IMR-90 (cell line): ENCODE data around the gene QSOX2. TPM values are rescaled to one million over a fixed set of nuclear protein-coding genes. Genes with fewer than 3 reads are reported as not detected.

ENCODE experiments used
- ATAC-seq: fragments of 200-7000 bp; cut with Tn5 transposase; 2 replicates; pipeline ENCODE4 v1.9.1; 2020; ENCODE audit warnings: low read depth, mild to moderate bottlenecking, moderate library complexity
- BruUV-seq: library from RNA; stranded (reverse); fragments of 400-500 nt; replicated peaks from 2 replicates; lab custom pipeline; 2021; lab: Mats Ljungman, UMichigan
- CTCF ChIA-PET: fragments of 300-600 bp; formaldehyde crosslinking; extraction: SDS; loops from one replicate; lab custom pipeline; 2021; ENCODE audit warnings: antibody characterized with exemption; lab: Yijun Ruan, JAX
- POLR2A ChIA-PET: fragments of 300-600 bp; sonication (Branson Sonifier 250); formaldehyde crosslinking; loops from one replicate; lab custom pipeline; 2022; ENCODE audit warnings: antibody characterized with exemption; ENCODE audit not compliant: unreplicated experiment; lab: Charles Lee
- DNase-seq: peaks from one replicate; pipeline ENCODE4 v3.0.0; 2013
- H2AFZ ChIP-seq: replicated peaks from 2 replicates; pipeline ENCODE3; 2013; ENCODE audit warnings: low read length, mild to moderate bottlenecking; ENCODE audit not compliant: poor library complexity
- H2AK5ac ChIP-seq: 2 replicates; pipeline ENCODE4 v1.6.1; 2013; ENCODE audit warnings: low read depth, low read length, inconsistent platforms
- H2AK9ac ChIP-seq: replicated peaks from 2 replicates; pipeline ENCODE3; 2013; ENCODE audit warnings: mild to moderate bottlenecking, low read depth, low read length, moderate library complexity; ENCODE audit not compliant: poor library complexity
- H2BK120ac ChIP-seq: 2 replicates; pipeline ENCODE4 v1.6.1; 2013; ENCODE audit warnings: low read depth, low read length, inconsistent platforms
- H2BK15ac ChIP-seq: 3 replicates; pipeline ENCODE4 v1.6.1; 2013; ENCODE audit warnings: low read depth, low read length, inconsistent platforms
- H2BK20ac ChIP-seq: 2 replicates; pipeline ENCODE4 v1.6.1; 2013; ENCODE audit warnings: low read depth, mild to moderate bottlenecking, inconsistent platforms, low read length, moderate library complexity
- H2BK5ac ChIP-seq: 2 replicates; pipeline ENCODE4 v1.6.1; 2013; ENCODE audit warnings: mild to moderate bottlenecking, low read depth, low read length, inconsistent platforms; ENCODE audit not compliant: poor library complexity, severe bottlenecking
- H3K14ac ChIP-seq: replicated peaks from 2 replicates; pipeline ENCODE4 v1.6.1; 2013; ENCODE audit warnings: low read depth, low read length, inconsistent platforms
- H3K18ac ChIP-seq: 2 replicates; pipeline ENCODE4 v1.6.1; 2013; ENCODE audit warnings: low read depth, low read length, control low read depth
- H3K23ac ChIP-seq: 2 replicates; pipeline ENCODE4 v1.6.1; 2013; ENCODE audit warnings: low read depth, low read length, inconsistent platforms
- H3K27ac ChIP-seq: 2 replicates; pipeline ENCODE4 v1.5.1; 2013; ENCODE audit warnings: mild to moderate bottlenecking, control low read depth, low read length; ENCODE audit not compliant: insufficient read depth
- H3K27me3 ChIP-seq: 2 replicates; pipeline ENCODE4 v1.6.1; 2013; ENCODE audit warnings: low read length; ENCODE audit not compliant: control insufficient read depth, insufficient read depth
- H3K36me3 ChIP-seq: 2 replicates; pipeline ENCODE4 v1.6.1; 2013; ENCODE audit warnings: low read length, mixed read lengths; ENCODE audit not compliant: control insufficient read depth, insufficient read depth
- H3K4ac ChIP-seq: 2 replicates; pipeline ENCODE4 v1.6.1; 2013; ENCODE audit warnings: low read depth, low read length, inconsistent platforms
- H3K4me1 ChIP-seq: 2 replicates; pipeline ENCODE4 v1.6.1; 2013; ENCODE audit warnings: low read length, mixed read lengths; ENCODE audit not compliant: control insufficient read depth, insufficient read depth
- H3K4me2 ChIP-seq: 2 replicates; pipeline ENCODE4 v1.6.1; 2013; ENCODE audit warnings: low read depth, mild to moderate bottlenecking, control low read depth, low read length, moderate library complexity
- H3K4me3 ChIP-seq: 2 replicates; pipeline ENCODE4 v1.5.1; 2013; ENCODE audit warnings: low read depth, mild to moderate bottlenecking, control low read depth, low read length, moderate library complexity; ENCODE audit not compliant: insufficient read depth
- H3K56ac ChIP-seq: 2 replicates; pipeline ENCODE4 v1.6.1; 2013; ENCODE audit warnings: low read length, inconsistent platforms; ENCODE audit not compliant: insufficient read depth; ENCODE audit errors: extremely low read depth
- H3K79me1 ChIP-seq, 2 experiments: 2 replicates each; pipeline ENCODE4 v1.6.1; 2013; ENCODE audit warnings: low read length in 2 of 2, inconsistent platforms in 1 of 2, low read depth in 1 of 2
- H3K9ac ChIP-seq: 2 replicates; pipeline ENCODE4 v1.6.1; 2013; ENCODE audit warnings: low read depth, low read length, control low read depth
- H3K9me1 ChIP-seq: 2 replicates; pipeline ENCODE4 v1.6.1; 2013; ENCODE audit warnings: low read length, inconsistent platforms; ENCODE audit not compliant: insufficient read depth
- H3K9me3 ChIP-seq: 2 replicates; pipeline ENCODE4 v1.6.1; 2013; ENCODE audit warnings: low read length; ENCODE audit not compliant: control insufficient read depth, insufficient read depth
- H4K20me1 ChIP-seq: 2 replicates; pipeline ENCODE4 v1.6.1; 2013; ENCODE audit warnings: low read length, inconsistent platforms; ENCODE audit not compliant: insufficient read depth
- H4K5ac ChIP-seq: 2 replicates; pipeline ENCODE4 v1.6.1; 2013; ENCODE audit warnings: mild to moderate bottlenecking, low read depth, low read length, control low read depth
- H4K8ac ChIP-seq, 2 experiments: 2 replicates each; pipeline ENCODE4 v1.6.1; 2013; ENCODE audit warnings: low read depth in 2 of 2, low read length in 2 of 2, control low read depth in 1 of 2, inconsistent platforms in 1 of 2
- H4K91ac ChIP-seq: 2 replicates; pipeline ENCODE4 v1.6.1; 2013; ENCODE audit warnings: low read depth, low read length, inconsistent platforms; ENCODE audit not compliant: insufficient read depth
- SMC3 ChIP-seq: fragments of 150-350 bp; IDR thresholded peaks from 2 replicates; pipeline ENCODE4 v1.6.1; 2016; ENCODE audit warnings: low read depth, mild to moderate bottlenecking, antibody characterized with exemption, low read length, moderate library complexity
- WGBS, 2 experiments: methylation state at CpG; one replicate each; pipeline versions ENCODE4 v1.1.5 to v1.1.7; 2013; ENCODE audit warnings: missing lambda C conversion rate in 2 of 2; ENCODE audit not compliant: insufficient read length in 1 of 2; ENCODE audit errors: extremely low coverage in 2 of 2; 5-methylcytosine and 5-hydroxymethylcytosine counted together
- dilution Hi-C: fragments of 300-500 bp; cut with HindIII; formaldehyde crosslinking; loops from one replicate; pipeline ENCODE4 v1.14.3; 2018; ENCODE audit warnings: low sequenced_read_pairs; ENCODE audit not compliant: unreplicated experiment
- in situ Hi-C: fragments of 300-500 bp; cut with MboI; formaldehyde crosslinking; loops from 3 replicates; pipeline ENCODE4 v1.14.3; 2019; ENCODE audit warnings: low sequenced_read_pairs, inconsistent platforms, mixed read lengths
- intact Hi-C: fragments of 100-400 bp; cut with micrococcal nuclease; formaldehyde crosslinking; loops from 2 replicates; pipeline ENCODE4 v1.10.0; 2022
- polyA plus RNA-seq, 3 experiments: library from polyadenylated mRNA; depleted of rRNA; stranded (reverse); fragments of >200 nt; gene quantifications; 2 replicates each; pipeline ENCODE4 v1.2.3, GENCODE V29; 2012; ENCODE audit warnings: low replicate concordance in 1 of 3
- total RNA-seq: library from RNA; depleted of rRNA; stranded (reverse); fragments of >200 nt; gene quantifications from 2 replicates; pipeline ENCODE4 v1.2.3, GENCODE V29; 2012

Gene QSOX2
- total and polyA plus RNA-seq, 2 of the 4 experiments (the other 2 are of a cell fraction): 5.9 to 12.9 TPM

DNA sequence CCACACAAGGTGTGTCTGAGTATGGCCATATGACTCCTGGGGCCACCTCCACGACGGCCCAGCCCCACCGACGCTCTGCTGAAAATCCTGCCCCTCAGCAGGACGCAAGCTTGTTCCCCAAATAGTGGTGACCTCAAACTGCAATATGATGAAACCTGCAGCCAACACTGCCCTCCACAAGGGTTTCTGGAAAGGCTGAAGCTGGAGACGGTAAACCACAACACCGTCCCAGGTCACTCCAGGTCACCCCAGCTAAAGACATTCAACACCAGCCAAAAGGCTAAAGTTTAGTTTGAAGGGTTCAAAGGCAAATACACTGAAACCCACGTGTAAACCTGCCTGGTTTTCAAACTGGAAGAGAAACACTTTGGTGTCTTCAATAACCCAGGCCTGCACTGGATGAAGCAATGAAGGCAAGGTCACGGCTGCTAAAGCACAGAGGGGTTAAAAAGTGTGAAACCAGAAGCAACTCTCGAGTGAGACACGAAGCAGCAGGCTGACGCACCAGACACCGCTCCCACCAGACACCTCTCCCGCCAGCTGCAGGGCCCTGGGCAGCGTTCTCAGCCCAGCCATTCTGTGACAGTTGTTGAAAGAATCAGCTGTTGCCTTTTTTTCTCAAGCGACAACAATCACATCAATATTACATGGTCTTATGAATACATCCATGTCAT lies 38.9 kb downstream of the QSOX2 start:
- DNase-seq: no peak
- H2AFZ ChIP-seq: no peak overlapping the region

More for the DNA sequence above, 38.9 kb downstream of the QSOX2 start:
- 77% methylated on average over 6 of the region's 16 CpGs; no CpG with 5 or more reads in 1 of the 2 experiments for WGBS, 2 experiments
- no peak overlapping the region for H2BK120ac ChIP-seq
- H3K9ac ChIP-seq: no peak overlapping the region
- H3K4ac ChIP-seq: no peak overlapping the region
- H3K14ac ChIP-seq: no peak overlapping the region
- H2BK5ac ChIP-seq: no peak overlapping the region
- H3K27me3 ChIP-seq: peaks cover 27% of the 10 kb centered on the region
- ChIA-PET POLR2A (no interaction called here), CTCF (no interaction called here)
- no peak overlapping the region for H2AK5ac ChIP-seq
- no peaks in the 10 kb centered on the region for H3K9me3 ChIP-seq
- H3K9me1 ChIP-seq: no peaks in the 10 kb centered on the region
- BruUV-seq: TSS peak; percentile 69
- H4K91ac ChIP-seq: no peak overlapping the region
- dilution Hi-C loops: no loop called here
- no peak overlapping the region for H4K8ac ChIP-seq
- no peak overlapping the region for H3K27ac ChIP-seq
- intact Hi-C loops: no loop called here
- no peak overlapping the region for H2BK20ac ChIP-seq
- H3K4me1 ChIP-seq: no peaks in the 10 kb centered on the region
- no peak overlapping the region for H3K56ac ChIP-seq
- H4K20me1 ChIP-seq: peaks cover 19% of the 10 kb centered on the region
- no peaks in the 10 kb centered on the region for H3K79me1 ChIP-seq
- H3K36me3 ChIP-seq: peaks cover 1% of the 10 kb centered on the region; the same call in 1 of the 2 replicates
- H3K4me3 ChIP-seq: no peak overlapping the region
- H3K18ac ChIP-seq: no peak overlapping the region
- H3K23ac ChIP-seq: no peak overlapping the region
- no peak overlapping the region for H3K4me2 ChIP-seq
- no peak for TF ChIP-seq SMC3
- no peak overlapping the region for H2AK9ac ChIP-seq
- no peak overlapping the region for H2BK15ac ChIP-seq
- H4K5ac ChIP-seq: no peak overlapping the region
- in situ Hi-C loops: no loop called here
- no peak for ATAC-seq
